SK-N-SH treated with all-trans-retinoic acid at 6 μM for 48 hours (cell line): ENCODE measurements around the gene LTBP3.

Experiments
- ESRRG ChIP-seq: fragments of 250-450 bp; sonication (Bioruptor Pico); IDR thresholded peaks from 2 replicates; pipeline ENCODE4 v1.6.1; 2021; ENCODE audit warnings: mild to moderate bottlenecking
- OSR1 ChIP-seq: fragments of 250-450 bp; sonication (Bioruptor Pico); IDR thresholded peaks from 2 replicates; pipeline ENCODE4 v1.8.0; 2022; ENCODE audit warnings: moderate library complexity, mild to moderate bottlenecking, inconsistent platforms
- TF ChIP-seq, protein P1 (sequence below): fragments of 250-450 bp; sonication (Bioruptor Pico); IDR thresholded peaks from 2 replicates; pipeline ENCODE4 v1.8.0; 2020; ENCODE audit warnings: mild to moderate bottlenecking, moderate library complexity, borderline replicate concordance

GRCh38 chr11:65593518-65594414 is 35.6 kb upstream of the LTBP3 start:
- TF ChIP-seq, protein P1, sequence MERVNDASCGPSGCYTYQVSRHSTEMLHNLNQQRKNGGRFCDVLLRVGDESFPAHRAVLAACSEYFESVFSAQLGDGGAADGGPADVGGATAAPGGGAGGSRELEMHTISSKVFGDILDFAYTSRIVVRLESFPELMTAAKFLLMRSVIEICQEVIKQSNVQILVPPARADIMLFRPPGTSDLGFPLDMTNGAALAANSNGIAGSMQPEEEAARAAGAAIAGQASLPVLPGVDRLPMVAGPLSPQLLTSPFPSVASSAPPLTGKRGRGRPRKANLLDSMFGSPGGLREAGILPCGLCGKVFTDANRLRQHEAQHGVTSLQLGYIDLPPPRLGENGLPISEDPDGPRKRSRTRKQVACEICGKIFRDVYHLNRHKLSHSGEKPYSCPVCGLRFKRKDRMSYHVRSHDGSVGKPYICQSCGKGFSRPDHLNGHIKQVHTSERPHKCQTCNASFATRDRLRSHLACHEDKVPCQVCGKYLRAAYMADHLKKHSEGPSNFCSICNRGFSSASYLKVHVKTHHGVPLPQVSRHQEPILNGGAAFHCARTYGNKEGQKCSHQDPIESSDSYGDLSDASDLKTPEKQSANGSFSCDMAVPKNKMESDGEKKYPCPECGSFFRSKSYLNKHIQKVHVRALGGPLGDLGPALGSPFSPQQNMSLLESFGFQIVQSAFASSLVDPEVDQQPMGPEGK (CRISPR knock-in tag): no peak
- TF ChIP-seq ESRRG (CRISPR knock-in tag): no peak
- no peak for TF ChIP-seq OSR1 (CRISPR knock-in tag)
